Adrenal gland (tissue), 5 donors: ENCODE measurements around the gene KIAA1671.

Source experiments
- POLR2A ChIP-seq, 2 donors: fragments of 450-650 bp; IDR thresholded peaks; one replicate each; pipeline ENCODE4 v1.6.1; 2017; ENCODE audit warnings: antibody characterized with exemption in 2 of 2, mild to moderate bottlenecking in 2 of 2, moderate library complexity in 1 of 2
- TF ChIP-seq, protein P1 (sequence below), 6 experiments: fragments of 450-650 bp in 4 of 6; fragments of 200-600 bp in 2 of 6; sonication (generic) in 1 of 6; IDR thresholded peaks; 1 replicate in 5 of 6; 2 replicates in 1 of 6; pipeline versions ENCODE4 v1.5.1 to v1.8.0; 2016 to 2021; ENCODE audit warnings: antibody characterized with exemption in 6 of 6, mild to moderate bottlenecking in 2 of 6, moderate library complexity in 1 of 6
- donor health status: DM: no; HTN: no; CAD: no.

DNA sequence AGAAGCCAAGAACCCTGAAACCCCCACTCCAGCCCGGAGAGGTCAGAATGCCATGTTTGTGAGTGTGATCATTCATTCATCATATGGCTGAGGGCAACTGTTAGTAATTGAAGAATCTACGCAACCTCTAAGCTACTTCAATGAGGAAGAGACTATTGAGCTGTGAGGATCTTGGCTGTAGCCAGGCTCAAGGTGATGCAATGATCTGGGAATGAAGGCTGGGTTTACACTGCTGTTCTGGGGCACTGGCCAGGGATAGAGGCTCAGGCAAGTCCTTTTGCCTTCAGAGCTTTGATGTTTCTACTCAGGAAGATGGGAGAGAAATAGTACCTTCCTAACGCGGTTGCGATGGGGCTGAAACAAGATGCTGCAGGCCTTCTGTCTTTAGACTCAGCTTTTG is 279.8 kb downstream of the KIAA1671 start:
- TF ChIP-seq, protein P1, sequence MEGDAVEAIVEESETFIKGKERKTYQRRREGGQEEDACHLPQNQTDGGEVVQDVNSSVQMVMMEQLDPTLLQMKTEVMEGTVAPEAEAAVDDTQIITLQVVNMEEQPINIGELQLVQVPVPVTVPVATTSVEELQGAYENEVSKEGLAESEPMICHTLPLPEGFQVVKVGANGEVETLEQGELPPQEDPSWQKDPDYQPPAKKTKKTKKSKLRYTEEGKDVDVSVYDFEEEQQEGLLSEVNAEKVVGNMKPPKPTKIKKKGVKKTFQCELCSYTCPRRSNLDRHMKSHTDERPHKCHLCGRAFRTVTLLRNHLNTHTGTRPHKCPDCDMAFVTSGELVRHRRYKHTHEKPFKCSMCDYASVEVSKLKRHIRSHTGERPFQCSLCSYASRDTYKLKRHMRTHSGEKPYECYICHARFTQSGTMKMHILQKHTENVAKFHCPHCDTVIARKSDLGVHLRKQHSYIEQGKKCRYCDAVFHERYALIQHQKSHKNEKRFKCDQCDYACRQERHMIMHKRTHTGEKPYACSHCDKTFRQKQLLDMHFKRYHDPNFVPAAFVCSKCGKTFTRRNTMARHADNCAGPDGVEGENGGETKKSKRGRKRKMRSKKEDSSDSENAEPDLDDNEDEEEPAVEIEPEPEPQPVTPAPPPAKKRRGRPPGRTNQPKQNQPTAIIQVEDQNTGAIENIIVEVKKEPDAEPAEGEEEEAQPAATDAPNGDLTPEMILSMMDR (IDR thresholded peaks at IDR 0.05) = no peak
- no peak for TF ChIP-seq POLR2A (IDR thresholded peaks at IDR 0.05)
